OCI-M2 (cell line): ENCODE measurements around the gene SLC16A12.
"Not testable (repeated sequence)": the region's sequence is repeated elsewhere in the genome, so short reads cannot be mapped to it uniquely, and the experiment has no call there.

Experiments used
- DNase-seq: peaks from one replicate; lab custom pipeline; 2025; ENCODE audit not compliant: unreplicated experiment; lab: John Stamatoyannopoulos, UW

SLC16A12 gene

GRCh38 chr10:89549510-89549909 is 14.1 kb upstream of the SLC16A12 start:
- DNase-seq = no peak

- no peak for DNase-seq
Observed at GRCh38 chr10:89548673-89549072, 13.3 kb upstream of the SLC16A12 start.

GRCh38 chr10:89547853-89548513 is 12.6 kb upstream of the SLC16A12 start:
- DNase-seq = no peak

GRCh38 chr10:89546651-89547050 is 11.3 kb upstream of the SLC16A12 start:
- DNase-seq = not testable (repeated sequence)

- DNase-seq = no peak
Observed at GRCh38 chr10:89543841-89544240, 8.4 kb upstream of the SLC16A12 start.

GRCh38 chr10:89540420-89540949 is 5.1 kb upstream of the SLC16A12 start:
- no peak for DNase-seq

- DNase-seq = no peak
Observed at GRCh38 chr10:89537364-89537763, 2.0 kb upstream of the SLC16A12 start.

- DNase-seq = no peak
Observed at GRCh38 chr10:89536013-89536354, 590 bp upstream of the SLC16A12 start.

GRCh38 chr10:89534826-89535166 is 598 bp downstream of the SLC16A12 start:
- no peak for DNase-seq

GRCh38 chr10:89532476-89532875 is 2.9 kb downstream of the SLC16A12 start:
- no peak for DNase-seq

GRCh38 chr10:89531359-89531758 is 4.0 kb downstream of the SLC16A12 start:
- DNase-seq = no peak

GRCh38 chr10:89529711-89530110 is 5.7 kb downstream of the SLC16A12 start:
- DNase-seq = not testable (repeated sequence)

- no peak for DNase-seq
Observed at GRCh38 chr10:89526358-89526757, 9.0 kb downstream of the SLC16A12 start.

- no peak for DNase-seq
Observed at GRCh38 chr10:89525556-89525955, 9.8 kb downstream of the SLC16A12 start.

GRCh38 chr10:89524279-89524678 is 11.1 kb downstream of the SLC16A12 start:
- no peak for DNase-seq

GRCh38 chr10:89523274-89523673 is 12.1 kb downstream of the SLC16A12 start:
- no peak for DNase-seq

GRCh38 chr10:89522463-89522862 is 12.9 kb downstream of the SLC16A12 start:
- DNase-seq = no peak

- no peak for DNase-seq
Observed at GRCh38 chr10:89521368-89521767, 14.0 kb downstream of the SLC16A12 start.

- no peak for DNase-seq
Observed at GRCh38 chr10:89520706-89521105, 14.7 kb downstream of the SLC16A12 start.

GRCh38 chr10:89518876-89519842 is 16.2 kb downstream of the SLC16A12 start:
- DNase-seq = no peak

- DNase-seq = no peak
Observed at GRCh38 chr10:89518108-89518507, 17.3 kb downstream of the SLC16A12 start.

GRCh38 chr10:89516149-89516832 is 19.1 kb downstream of the SLC16A12 start:
- DNase-seq = no peak
